ENCODE data around the gene EXOC1. TPM values are rescaled to one million over a fixed set of nuclear protein-coding genes. Genes with fewer than 3 reads are reported as not detected.

EXOC1 gene
- total RNA-seq, 1 donor from 2014 or later: 33.3 TPM

- Mint-ChIP-seq H3K9me3 (ENCODE audit: unreplicated experiment) (peaks cover 2% of the 10 kb centered on the region), H3K36me3 (ENCODE audit: low read depth, unreplicated experiment) (peaks cover 6% of the 10 kb centered on the region), H3K27ac (ENCODE audit: unreplicated experiment) (no peak overlapping the region), H3K27me3 (ENCODE audit: low read depth, unreplicated experiment) (no peaks in the 10 kb centered on the region), H3K4me1 (ENCODE audit: low read depth, unreplicated experiment) (peaks cover 8% of the 10 kb centered on the region), H3K4me3 (ENCODE audit: unreplicated experiment) (no peak overlapping the region)
- no peak overlapping the region for H2AFZ ChIP-seq (ENCODE audit: low read depth, low read length)
- no peaks in the 10 kb centered on the region for H4K20me1 ChIP-seq (ENCODE audit: insufficient read depth, low read length)
- FAIRE-seq: no peak
- H3K79me2 ChIP-seq (ENCODE audit: insufficient read depth, low read length): no peaks in the 10 kb centered on the region
- no peak overlapping the region for H3K9ac ChIP-seq (ENCODE audit: low read length)
- H3K9me3 ChIP-seq (ENCODE audit: insufficient read depth, low read depth, low read length): no peaks in the 10 kb centered on the region
- no peaks in the 10 kb centered on the region for H3K27me3 ChIP-seq (ENCODE audit: insufficient read depth, low read length)
- no peak overlapping the region for H3K27ac ChIP-seq (ENCODE audit: low read depth, low read length)
- TF ChIP-seq CTCF (IDR thresholded peaks at IDR 0.05; ENCODE audit: insufficient read depth, low read depth, low read length) (no peak), EZH2 (IDR thresholded peaks at IDR 0.05; ENCODE audit: insufficient read depth, low read length) (no peak)
- no peaks in the 10 kb centered on the region for H3K36me3 ChIP-seq (ENCODE audit: insufficient read depth, low read length)
- no peak overlapping the region for H3K4me2 ChIP-seq (ENCODE audit: low read length)
- H3K4me3 ChIP-seq (ENCODE audit: insufficient read depth, low read depth, low read length): no peak overlapping the region
- H3K4me1 ChIP-seq (ENCODE audit: insufficient read depth, low read length): no peaks in the 10 kb centered on the region
- DNase-seq (ENCODE audit: low read depth): no peak
Measured at GRCh38 chr4:55907469-55907868, 54.0 kb downstream of the EXOC1 start.

GRCh38 chr4:55910140-55910539 is 56.7 kb downstream of the EXOC1 start:
- no peak overlapping the region for H3K4me3 ChIP-seq (ENCODE audit: insufficient read depth, low read depth, low read length)
- H3K27ac Mint-ChIP-seq (ENCODE audit: unreplicated experiment): no peak overlapping the region
- no peaks in the 10 kb centered on the region for H4K20me1 ChIP-seq (ENCODE audit: insufficient read depth, low read length)
- H3K4me1 Mint-ChIP-seq (ENCODE audit: low read depth, unreplicated experiment): peaks cover 8% of the 10 kb centered on the region
- no peak overlapping the region for H3K9ac ChIP-seq (ENCODE audit: low read length)
- no peak overlapping the region for H3K4me3 Mint-ChIP-seq (ENCODE audit: unreplicated experiment)
- no peak overlapping the region for H3K27ac ChIP-seq (ENCODE audit: low read depth, low read length)
- H3K36me3 ChIP-seq (ENCODE audit: insufficient read depth, low read length): no peaks in the 10 kb centered on the region
- H3K4me2 ChIP-seq (ENCODE audit: low read length): peak overlapping the region; percentile 2
- no peaks in the 10 kb centered on the region for H3K27me3 Mint-ChIP-seq (ENCODE audit: low read depth, unreplicated experiment)
- no peaks in the 10 kb centered on the region for H3K79me2 ChIP-seq (ENCODE audit: insufficient read depth, low read length)
- H3K9me3 ChIP-seq (ENCODE audit: insufficient read depth, low read depth, low read length): no peaks in the 10 kb centered on the region
- no peaks in the 10 kb centered on the region for H3K4me1 ChIP-seq (ENCODE audit: insufficient read depth, low read length)
- no peak overlapping the region for H2AFZ ChIP-seq (ENCODE audit: low read depth, low read length)
- no peaks in the 10 kb centered on the region for H3K36me3 Mint-ChIP-seq (ENCODE audit: low read depth, unreplicated experiment)
- no peaks in the 10 kb centered on the region for H3K27me3 ChIP-seq (ENCODE audit: insufficient read depth, low read length)
- TF ChIP-seq EZH2 (IDR thresholded peaks at IDR 0.05; ENCODE audit: insufficient read depth, low read length): no peak
- TF ChIP-seq CTCF (IDR thresholded peaks at IDR 0.05; ENCODE audit: insufficient read depth, low read depth, low read length): no peak
- H3K9me3 Mint-ChIP-seq (ENCODE audit: unreplicated experiment): peaks cover 2% of the 10 kb centered on the region
- peak; percentile 26 for DNase-seq (ENCODE audit: low read depth)
- peak; percentile 75 for FAIRE-seq

- Histone ChIP-seq H3K4me2 (ENCODE audit: low read length) (no peak overlapping the region), H2AFZ (ENCODE audit: low read depth, low read length) (no peak overlapping the region), H3K9me3 (ENCODE audit: insufficient read depth, low read depth, low read length) (no peaks in the 10 kb centered on the region), H3K27ac (ENCODE audit: low read depth, low read length) (no peak overlapping the region), H3K9ac (ENCODE audit: low read length) (no peak overlapping the region), H4K20me1 (ENCODE audit: insufficient read depth, low read length) (no peaks in the 10 kb centered on the region), H3K36me3 (ENCODE audit: insufficient read depth, low read length) (no peaks in the 10 kb centered on the region), H3K27me3 (ENCODE audit: insufficient read depth, low read length) (no peaks in the 10 kb centered on the region), H3K79me2 (ENCODE audit: insufficient read depth, low read length) (no peaks in the 10 kb centered on the region), H3K4me3 (ENCODE audit: insufficient read depth, low read depth, low read length) (no peak overlapping the region), H3K4me1 (ENCODE audit: insufficient read depth, low read length) (no peaks in the 10 kb centered on the region)
- H3K4me1 Mint-ChIP-seq (ENCODE audit: low read depth, unreplicated experiment): peaks cover 4% of the 10 kb centered on the region
- H3K9me3 Mint-ChIP-seq (ENCODE audit: unreplicated experiment): peaks cover 2% of the 10 kb centered on the region
- no peaks in the 10 kb centered on the region for H3K36me3 Mint-ChIP-seq (ENCODE audit: low read depth, unreplicated experiment)
- no peak for FAIRE-seq
- H3K27ac Mint-ChIP-seq (ENCODE audit: unreplicated experiment): no peak overlapping the region
- no peaks in the 10 kb centered on the region for H3K27me3 Mint-ChIP-seq (ENCODE audit: low read depth, unreplicated experiment)
- H3K4me3 Mint-ChIP-seq (ENCODE audit: unreplicated experiment): no peak overlapping the region
- TF ChIP-seq EZH2 (IDR thresholded peaks at IDR 0.05; ENCODE audit: insufficient read depth, low read length) (no peak), CTCF (IDR thresholded peaks at IDR 0.05; ENCODE audit: insufficient read depth, low read depth, low read length) (no peak)
- DNase-seq (ENCODE audit: low read depth): no peak
Measured at GRCh38 chr4:55912249-55912648, 58.8 kb downstream of the EXOC1 start.
